NCI-H82 treated with DMSO at 0.1 percent for 48 hours (cell line): Measurements from ENCODE around the gene PCBP3.

Experiments used
- DNase-seq: peaks from one replicate; lab custom pipeline; 2025; ENCODE audit not compliant: unreplicated experiment; lab: John Stamatoyannopoulos, UW

The PCBP3 gene

GRCh38 chr21:45986316-45987051 lies 343.0 kb downstream of the PCBP3 start:
- no peak for DNase-seq

DNA sequence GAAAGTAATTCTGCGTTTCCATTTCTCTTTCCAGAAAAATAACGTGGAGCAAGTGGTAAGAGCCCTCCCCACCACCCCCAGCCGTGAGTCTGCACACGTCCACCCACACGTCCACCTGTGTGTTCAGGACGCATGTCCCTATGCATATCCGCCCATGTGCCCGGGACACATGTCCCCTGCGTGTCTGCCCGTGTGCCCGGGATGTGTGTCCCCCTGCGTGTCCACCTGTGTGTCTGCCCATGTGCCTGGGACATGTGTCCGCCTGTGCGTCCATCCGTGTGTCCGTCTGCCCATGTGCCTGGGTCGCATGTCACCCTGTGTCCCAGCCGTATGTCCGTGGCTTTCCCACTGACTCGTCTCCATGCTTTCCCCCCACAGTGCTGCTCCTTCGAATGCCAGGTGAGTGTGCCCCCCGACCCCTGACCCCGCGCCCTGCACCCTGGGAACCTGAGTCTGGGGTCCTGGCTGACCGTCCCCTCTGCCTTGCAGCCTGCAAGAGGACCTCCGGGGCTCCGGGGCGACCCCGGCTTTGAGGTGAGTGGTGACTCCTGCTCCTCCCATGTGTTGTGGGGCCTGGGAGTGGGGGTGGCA lies 343.7 kb downstream of the PCBP3 start:
- no peak for DNase-seq

- DNase-seq: no peak
These were observed 345.1 kb downstream of the PCBP3 start for GRCh38 chr21:45988366-45989347.

- DNase-seq: no peak
These were observed 346.0 kb downstream of the PCBP3 start for GRCh38 chr21:45989355-45990048.

GRCh38 chr21:45990049-45990711 lies 346.7 kb downstream of the PCBP3 start:
- no peak for DNase-seq

GRCh38 chr21:45990741-45991605 lies 347.4 kb downstream of the PCBP3 start:
- no peak for DNase-seq

GRCh38 chr21:45991606-45992300 lies 348.2 kb downstream of the PCBP3 start:
- no peak for DNase-seq
